Uterus (tissue), 2 donors: ENCODE measurements around the gene CIZ1.

Source experiments
- CTCF ChIP-seq, 4 experiments: fragments of 200-600 bp in 2 of 4; fragments of 450-650 bp in 2 of 4; sonication (generic) in 2 of 4; IDR thresholded peaks; one replicate each; pipeline ENCODE4 v1.5.1; 2016 to 2019; ENCODE audit warnings: antibody characterized with exemption in 4 of 4, mild to moderate bottlenecking in 2 of 4, moderate library complexity in 1 of 4
- POLR2A ChIP-seq, 2 donors: fragments of 450-650 bp; IDR thresholded peaks; one replicate each; pipeline ENCODE4 v1.6.1; 2016; ENCODE audit warnings: antibody characterized with exemption in 2 of 2, mild to moderate bottlenecking in 1 of 2, moderate library complexity in 1 of 2

- no peak for TF ChIP-seq CTCF (IDR thresholded peaks at IDR 0.05)
- TF ChIP-seq POLR2A (IDR thresholded peaks at IDR 0.05): no peak
These were observed 47.7 kb downstream of the CIZ1 start for GRCh38 chr9:128143525-128144238.
